Aorta (tissue), 5 donors: ENCODE data around the gene MYO9B. TPM values are rescaled to one million over a fixed set of nuclear protein-coding genes. Genes with fewer than 3 reads are reported as not detected.
A peak's percentile ranks its signal among the peaks of the same experiment; 100 is the strongest.
"Not testable (repeated sequence)": the region's sequence is repeated elsewhere in the genome, so short reads cannot be mapped to it uniquely, and the experiment has no call there.

ENCODE experiments used
- ATAC-seq: fragments of 200-7000 bp; cut with Tn5 transposase; one replicate; pipeline ENCODE4 v1.9.1; 2022; ENCODE audit warnings: moderate library complexity; ENCODE audit not compliant: low FRiP score
- DNase-seq, 2 donors: peaks; one replicate each; pipeline ENCODE4 v3.0.0-alpha.2; 2020
- H3K27ac ChIP-seq, 2 donors: one replicate each; pipeline ENCODE4 v1.5.1; 2013; ENCODE audit warnings: low read length in 2 of 2, mild to moderate bottlenecking in 2 of 2, moderate library complexity in 2 of 2, control low read depth in 1 of 2, inconsistent platforms in 1 of 2, low read depth in 1 of 2
- H3K27me3 ChIP-seq, 2 donors: one replicate each; pipeline ENCODE4 v1.6.1; 2013; ENCODE audit warnings: control low read depth in 1 of 2, low read length in 1 of 2, mild to moderate bottlenecking in 1 of 2, moderate library complexity in 1 of 2; ENCODE audit not compliant: insufficient read depth in 2 of 2, control insufficient read depth in 1 of 2
- H3K36me3 ChIP-seq, 2 donors: one replicate each; pipeline ENCODE4 v1.6.1; 2013; ENCODE audit warnings: control low read depth in 1 of 2, low read length in 1 of 2, mild to moderate bottlenecking in 1 of 2; ENCODE audit not compliant: insufficient read depth in 2 of 2, control insufficient read depth in 1 of 2
- H3K4me1 ChIP-seq, 2 donors: one replicate each; pipeline ENCODE4 v1.6.1; 2013; ENCODE audit warnings: low read length in 2 of 2, control low read depth in 1 of 2, mild to moderate bottlenecking in 1 of 2, moderate library complexity in 1 of 2; ENCODE audit not compliant: insufficient read depth in 2 of 2, control insufficient read depth in 1 of 2
- H3K4me3 ChIP-seq, 2 donors: one replicate each; pipeline ENCODE4 v1.5.1; 2013; ENCODE audit warnings: low read length in 2 of 2, control low read depth in 1 of 2, mild to moderate bottlenecking in 1 of 2
- H3K9me3 ChIP-seq: one replicate; pipeline ENCODE4 v1.6.1; 2013; ENCODE audit warnings: mild to moderate bottlenecking, low read length; ENCODE audit not compliant: control insufficient read depth
- WGBS, 2 donors: extraction: QIAGEN DNeasy Blood & Tissue Kit; methylation state at CpG; one replicate each; pipeline ENCODE4 v1.1.7; 2013; 5-methylcytosine and 5-hydroxymethylcytosine counted together
- intact Hi-C, 2 donors: fragments of 100-400 bp; cut with DNase I; formaldehyde crosslinking; loops; one replicate each; pipeline versions ENCODE4 v1.14.2 to v1.15.0; 2022
- polyA plus RNA-seq, 2 donors: library from polyadenylated mRNA; stranded (reverse); fragments of 200-250 nt; gene quantifications; one replicate each; pipeline ENCODE4 v1.2.3, GENCODE V29; 2013
- total RNA-seq, 2 donors: library from RNA; stranded (reverse); fragmentation: NEBNext Ultra II Directional; extraction: Animal tissue kit (Norgen Biotek cat#: 25700); gene quantifications; one replicate each; pipeline ENCODE4 v1.2.1, GENCODE V29; 2021
- donor health status: healthy with polysubstance abuse.
- donor health status: Bipolar disorder and iron deficiency.
- donor health status: DM: no; HTN: no; CAD: no.
- donor health status: DM: no; HTN: no; CAD: no.
- donor health status: DM: yes; HTN: yes; CAD: no.

MYO9B gene
- total and polyA plus RNA-seq, 4 donors, result 34.3 to 183 (median 171) TPM

GRCh38 chr19:17091758-17092333 lies 16.3 kb downstream of the MYO9B start:
- Histone ChIP-seq H3K4me3 (no peak overlapping the region), H3K9me3 (no peaks in the 10 kb centered on the region), H3K4me1 (no peaks in the 10 kb centered on the region), H3K27me3 (no peaks in the 10 kb centered on the region), H3K36me3 (no peaks in the 10 kb centered on the region), H3K27ac (no peak overlapping the region)
- intact Hi-C loops, result no loop called here
- DNase-seq (peak in 1 of 2 donors; percentile 85), ATAC-seq (peak; percentile 49)
- 62 to 66% methylated on average over 15 of the region's 15 CpGs for WGBS, 2 donors

DNA sequence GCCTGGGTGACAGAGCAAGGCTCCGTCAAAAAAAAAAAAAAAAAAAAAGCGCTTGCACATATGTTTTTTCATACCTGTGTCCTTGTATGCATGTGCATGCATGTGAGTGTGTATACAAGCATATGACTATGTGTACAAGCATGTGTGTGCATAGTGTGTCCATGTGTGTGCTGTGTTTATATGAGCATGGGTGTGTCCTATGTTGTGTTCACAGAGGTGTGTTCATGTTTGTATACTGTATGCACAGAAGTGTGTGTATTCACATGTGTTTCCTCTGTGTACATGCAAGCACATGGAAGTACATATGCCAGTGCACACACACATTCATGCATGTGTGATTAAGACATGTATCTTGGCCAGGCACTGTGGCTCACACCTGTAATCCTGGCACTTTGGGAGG lies 17.1 kb downstream of the MYO9B start:
- Histone ChIP-seq H3K36me3 (no peaks in the 10 kb centered on the region), H3K4me1 (no peaks in the 10 kb centered on the region), H3K9me3 (no peaks in the 10 kb centered on the region), H3K4me3 (no peak overlapping the region), H3K27me3 (no peaks in the 10 kb centered on the region), H3K27ac (no peak overlapping the region)
- ATAC-seq (no peak), DNase-seq (no peak)
- intact Hi-C loops, result no loop called here
- 75 to 85% methylated on average over 2 of the region's 2 CpGs for WGBS, 2 donors

GRCh38 chr19:17094694-17095093 lies 19.1 kb downstream of the MYO9B start:
- not testable (repeated sequence) for H3K4me3 ChIP-seq, ATAC-seq, H3K36me3 ChIP-seq, H3K4me1 ChIP-seq, H3K9me3 ChIP-seq, H3K27me3 ChIP-seq, DNase-seq
- intact Hi-C loops, result loop anchor here (2.0 to 5.0 kb wide), 2 partner anchors 14 to 43 kb away; no protein-coding TSS in a partner anchor
- WGBS, 2 donors, result 13 to 17% methylated on average over 3 of the region's 3 CpGs
- peak overlapping the region; percentile 51 to 79 for H3K27ac ChIP-seq

DNA sequence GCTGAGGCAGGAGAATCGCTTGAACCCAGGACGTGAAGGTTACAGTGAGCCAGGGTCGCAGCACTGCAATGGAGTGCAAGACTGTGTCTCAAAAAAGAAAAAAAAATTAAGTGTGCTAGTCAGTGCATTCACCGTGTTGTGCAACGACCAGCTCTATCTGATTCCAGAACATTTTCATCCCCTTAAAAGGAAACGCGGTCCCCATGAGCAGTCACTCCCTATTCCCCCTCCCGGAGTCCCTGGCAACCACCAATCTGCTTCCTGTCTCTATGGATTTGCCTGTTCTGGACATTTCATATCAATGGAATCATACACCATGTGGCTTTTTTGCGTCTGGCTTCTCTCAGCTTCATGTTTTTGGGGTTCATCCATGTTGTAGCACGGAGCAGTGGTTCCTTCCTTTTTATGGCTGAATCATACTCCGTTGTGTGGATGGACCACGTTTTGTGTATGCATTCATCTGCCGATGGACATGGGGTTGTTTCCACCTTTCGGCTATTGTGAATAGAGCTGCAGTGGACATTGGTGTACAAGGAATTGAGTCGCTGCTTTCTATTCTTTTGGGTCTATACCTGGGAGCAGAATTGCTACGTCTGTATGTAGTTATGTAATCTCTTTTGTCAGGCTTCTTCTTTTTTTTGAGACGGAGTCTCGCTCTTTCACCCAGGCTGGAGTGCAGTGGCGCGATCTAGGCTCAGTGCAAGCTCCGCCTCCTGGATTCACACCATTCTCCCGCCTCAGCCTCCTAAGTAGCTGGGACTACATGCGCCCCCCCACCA lies 19.8 kb downstream of the MYO9B start:
- peak; percentile 84 for ATAC-seq
- no peaks in the 10 kb centered on the region for H3K9me3 ChIP-seq
- WGBS, 2 donors, result 53 to 57% methylated on average over 23 of the region's 23 CpGs
- H3K36me3 ChIP-seq, result no peaks in the 10 kb centered on the region
- H3K4me3 ChIP-seq, result no peak overlapping the region
- intact Hi-C loops, result loop anchor here (2.0 to 5.0 kb wide), 2 partner anchors 13 to 42 kb away; no protein-coding TSS in a partner anchor
- peak; percentile 86 to 87 for DNase-seq
- no peaks in the 10 kb centered on the region for H3K27me3 ChIP-seq
- no peaks in the 10 kb centered on the region for H3K4me1 ChIP-seq
- peak overlapping the region; percentile 73 to 79 for H3K27ac ChIP-seq

DNA sequence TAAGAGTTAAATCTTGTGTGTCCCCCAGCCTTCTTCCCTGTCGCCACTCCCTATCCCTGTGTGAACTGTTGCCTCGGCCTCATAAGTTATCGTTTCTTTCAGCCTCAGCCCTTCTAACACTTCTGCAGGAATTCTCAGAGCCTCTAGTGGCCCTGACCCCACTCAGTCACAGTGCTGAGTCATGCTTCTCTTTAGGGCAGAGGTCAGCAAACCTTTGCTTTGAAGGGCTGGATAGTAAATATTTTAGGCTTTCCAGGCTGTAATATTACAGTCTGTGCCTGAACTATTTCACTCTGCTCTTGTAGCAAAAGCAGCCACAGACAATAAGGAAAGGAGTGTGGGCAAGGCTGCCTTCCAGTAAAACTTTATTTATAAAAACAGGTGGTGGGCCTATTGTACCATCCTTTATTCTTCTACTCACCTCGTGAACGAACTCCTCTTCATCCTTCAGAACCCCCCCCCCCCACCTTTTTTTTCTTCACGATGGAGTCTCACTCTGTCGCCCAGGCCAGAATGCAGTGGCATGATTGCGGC lies 22.1 kb downstream of the MYO9B start:
- WGBS, 2 donors, result 68 to 71% methylated on average over 8 of the region's 8 CpGs
- intact Hi-C loops, result loop anchor here in 1 of 2 donors (5.0 kb wide), 1 partner anchor 40 kb away; no protein-coding TSS in a partner anchor
- Histone ChIP-seq H3K9me3 (no peaks in the 10 kb centered on the region), H3K27ac (peak overlapping the region in 1 of 2 donors; percentile 72), H3K27me3 (no peaks in the 10 kb centered on the region), H3K36me3 (peaks cover 2 to 7% of the 10 kb centered on the region in 2 donors), H3K4me1 (no peaks in the 10 kb centered on the region), H3K4me3 (no peak overlapping the region)
- DNase-seq, result no peak
- peak; percentile 31 for ATAC-seq

GRCh38 chr19:17098326-17098725 lies 22.7 kb downstream of the MYO9B start:
- no peak overlapping the region for H3K4me3 ChIP-seq
- intact Hi-C loops, result loop anchor here in 1 of 2 donors (5.0 kb wide), 1 partner anchor 39 kb away; no protein-coding TSS in a partner anchor
- WGBS, 2 donors, result 85 to 87% methylated on average over 9 of the region's 9 CpGs
- no peaks in the 10 kb centered on the region for H3K9me3 ChIP-seq
- H3K27me3 ChIP-seq, result no peaks in the 10 kb centered on the region
- no peaks in the 10 kb centered on the region for H3K4me1 ChIP-seq
- peaks cover 2 to 7% of the 10 kb centered on the region in 2 donors for H3K36me3 ChIP-seq
- DNase-seq, result no peak
- H3K27ac ChIP-seq, result no peak overlapping the region
- ATAC-seq, result no peak

DNA sequence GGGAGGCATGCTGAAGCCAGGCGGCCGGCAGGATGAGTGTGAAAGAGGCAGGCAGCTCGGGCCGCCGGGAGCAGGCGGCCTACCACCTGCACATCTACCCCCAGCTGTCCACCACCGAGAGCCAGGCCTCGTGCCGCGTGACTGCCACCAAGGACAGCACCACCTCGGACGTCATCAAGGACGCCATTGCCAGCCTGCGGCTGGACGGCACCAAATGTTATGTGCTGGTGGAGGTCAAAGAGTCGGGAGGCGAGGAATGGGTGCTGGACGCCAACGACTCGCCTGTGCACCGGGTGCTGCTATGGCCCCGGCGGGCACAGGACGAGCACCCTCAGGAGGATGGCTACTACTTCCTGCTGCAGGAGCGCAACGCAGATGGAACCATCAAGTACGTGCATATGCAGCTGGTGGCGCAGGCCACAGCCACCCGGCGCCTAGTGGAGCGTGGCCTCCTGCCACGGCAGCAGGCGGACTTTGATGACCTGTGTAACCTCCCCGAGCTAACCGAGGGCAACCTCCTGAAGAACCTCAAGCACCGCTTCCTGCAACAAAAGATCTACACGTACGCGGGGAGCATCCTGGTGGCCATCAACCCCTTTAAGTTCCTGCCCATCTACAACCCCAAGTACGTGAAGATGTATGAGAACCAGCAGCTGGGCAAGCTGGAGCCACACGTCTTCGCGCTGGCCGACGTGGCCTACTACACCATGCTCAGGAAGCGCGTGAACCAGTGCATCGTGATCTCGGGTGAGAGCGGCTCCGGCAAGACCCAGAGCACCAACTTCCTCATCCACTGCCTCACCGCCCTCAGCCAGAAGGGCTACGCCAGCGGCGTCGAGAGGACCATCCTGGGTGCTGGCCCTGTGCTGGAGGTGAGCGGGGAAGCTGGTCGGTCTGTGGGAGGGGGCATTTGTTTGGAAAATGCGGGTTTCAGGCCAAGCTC lies 26.4 kb downstream of the MYO9B start:
- ATAC-seq, result no peak

GRCh38 chr19:17103177-17103576 lies 27.6 kb downstream of the MYO9B start:
- H3K27me3 ChIP-seq, result no peaks in the 10 kb centered on the region
- 64 to 83% methylated on average over 3 of the region's 3 CpGs for WGBS, 2 donors
- H3K27ac ChIP-seq, result no peak overlapping the region
- intact Hi-C loops, result no loop called here
- DNase-seq (no peak), ATAC-seq (no peak)
- no peaks in the 10 kb centered on the region for H3K4me1 ChIP-seq
- H3K9me3 ChIP-seq, result no peaks in the 10 kb centered on the region
- no peak overlapping the region for H3K4me3 ChIP-seq
- H3K36me3 ChIP-seq, result peaks cover 2 to 7% of the 10 kb centered on the region in 2 donors

More for the DNA sequence above, 26.4 kb downstream of the MYO9B start:
- no peak overlapping the region for H3K4me3 ChIP-seq
- no peak overlapping the region for H3K27ac ChIP-seq
- no peaks in the 10 kb centered on the region for H3K9me3 ChIP-seq
- DNase-seq, result no peak
- no peaks in the 10 kb centered on the region for H3K4me1 ChIP-seq
- intact Hi-C loops, result no loop called here
- WGBS, 2 donors, result 96 to 97% methylated on average over 59 of the region's 59 CpGs
- H3K27me3 ChIP-seq, result no peaks in the 10 kb centered on the region
- peaks cover 2 to 7% of the 10 kb centered on the region in 2 donors for H3K36me3 ChIP-seq
